ENCODE results near the gene BANP.
"Not testable (repeated sequence)": the region's sequence is repeated elsewhere in the genome, so short reads cannot be mapped to it uniquely, and the experiment has no call there.

Gene BANP

GRCh38 chr16:88106566-88106965 is 155.3 kb downstream of the BANP start:
- DNase-seq, result not testable (repeated sequence)

GRCh38 chr16:88108762-88109161 is 157.5 kb downstream of the BANP start:
- DNase-seq, result no peak

GRCh38 chr16:88109726-88110621 is 158.7 kb downstream of the BANP start:
- not testable (repeated sequence) for DNase-seq

GRCh38 chr16:88110875-88111494 is 159.8 kb downstream of the BANP start:
- DNase-seq, result not testable (repeated sequence)

GRCh38 chr16:88111976-88112375 is 160.7 kb downstream of the BANP start:
- DNase-seq, result not testable (repeated sequence)

- DNase-seq, result no peak
Measured at GRCh38 chr16:88113545-88114045, 162.4 kb downstream of the BANP start.

GRCh38 chr16:88114541-88115228 is 163.5 kb downstream of the BANP start:
- not testable (repeated sequence) for DNase-seq

GRCh38 chr16:88116121-88116520 is 164.9 kb downstream of the BANP start:
- no peak for DNase-seq

- no peak for DNase-seq
Measured at GRCh38 chr16:88117476-88117868, 166.2 kb downstream of the BANP start.

- no peak for DNase-seq
Measured at GRCh38 chr16:88118376-88118775, 167.1 kb downstream of the BANP start.

GRCh38 chr16:88118852-88119741 is 167.9 kb downstream of the BANP start:
- not testable (repeated sequence) for DNase-seq

GRCh38 chr16:88119881-88120751 is 168.9 kb downstream of the BANP start:
- DNase-seq, result not testable (repeated sequence)

GRCh38 chr16:88120812-88121211 is 169.6 kb downstream of the BANP start:
- DNase-seq, result no peak

- not testable (repeated sequence) for DNase-seq
Measured at GRCh38 chr16:88121391-88121790, 170.2 kb downstream of the BANP start.

GRCh38 chr16:88121886-88122580 is 170.8 kb downstream of the BANP start:
- DNase-seq, result no peak

Measured in DMS53 (cell line).